A549 (cell line): Measurements from ENCODE around the gene GALNT15. TPM values are rescaled to one million over a fixed set of nuclear protein-coding genes. Genes with fewer than 3 reads are reported as not detected.

Experiments used
- ATAC-seq, 2 experiments: fragments of 200-7000 bp in 1 of 2; fragments of >200 bp in 1 of 2; cut with Nextera tagmentation in 1 of 2; cut with Tn5 transposase in 1 of 2; 3 replicates each; pipeline versions ENCODE4 v1.8.0 to v1.9.1; 2018 to 2020; ENCODE audit warnings: mild to moderate bottlenecking in 1 of 2, moderate library complexity in 1 of 2
- CTCF ChIA-PET: fragments of 300-600 bp; sonication (Branson Sonifier 250); formaldehyde crosslinking; extraction: SDS; loops from one replicate; lab custom pipeline; 2021; ENCODE audit warnings: antibody characterized with exemption, inconsistent platforms; lab: Yijun Ruan, JAX
- POLR2A ChIA-PET: fragments of 350-600 bp; formaldehyde crosslinking; extraction: SDS; loops from one replicate; lab custom pipeline; 2021; ENCODE audit warnings: antibody characterized with exemption, inconsistent platforms; lab: Yijun Ruan, JAX
- DNase-seq, 2 experiments: peaks; one replicate each; pipeline versions ENCODE4 v3.0.0 to v3.0.0-alpha.2; 2011 to 2016; ENCODE audit warnings: low read depth in 1 of 2, low spot score in 1 of 2
- FAIRE-seq: peaks from 2 replicates; lab custom pipeline; 2011; peaks lifted over from hg19 to GRCh38; lab: Jason Lieb, UNC
- H3K27ac ChIP-seq, 2 experiments: fragments of >200 bp; sonication (Bioruptor Twin); formaldehyde crosslinking; 3 replicates each; pipeline ENCODE4 v1.5.1; 2016 to 2017
- H3K4me1 ChIP-seq: fragments of >200 bp; sonication (Bioruptor Twin); formaldehyde crosslinking; 3 replicates; pipeline ENCODE4 v1.6.1; 2016
- H3K4me2 ChIP-seq: fragments of >200 bp; sonication (Bioruptor Twin); formaldehyde crosslinking; 3 replicates; pipeline ENCODE4 v1.6.1; 2016
- H3K4me3 ChIP-seq: fragments of >200 bp; sonication (Bioruptor Twin); formaldehyde crosslinking; 3 replicates; pipeline ENCODE4 v1.5.1; 2016
- H3K9me3 ChIP-seq: fragments of >200 bp; sonication (Bioruptor Twin); formaldehyde crosslinking; 3 replicates; pipeline ENCODE4 v1.6.1; 2016
- CBX2 ChIP-seq: fragments of 200-600 bp; sonication (generic); IDR thresholded peaks from 2 replicates; pipeline ENCODE4 v1.6.1; 2016; ENCODE audit warnings: low read depth, mild to moderate bottlenecking, borderline replicate concordance
- CEBPB ChIP-seq, 2 experiments: fragments of >200 bp in 1 of 2; sonication (Bioruptor Twin) in 1 of 2; formaldehyde crosslinking in 1 of 2; IDR thresholded peaks; 2 replicates each; pipeline ENCODE4 v1.6.1; 2012 to 2016
- EHF ChIP-seq: fragments of 250-450 bp; sonication (Bioruptor Pico); IDR thresholded peaks from 2 replicates; pipeline ENCODE4 v1.5.0; 2020; ENCODE audit warnings: mild to moderate bottlenecking
- ELK1 ChIP-seq: fragments of 150-350 bp; IDR thresholded peaks from 2 replicates; pipeline ENCODE4 v1.6.1; 2014; ENCODE audit warnings: low read depth, mild to moderate bottlenecking, low read length
- EP300 ChIP-seq, 2 experiments: fragments of >200 bp; sonication (Bioruptor Twin); formaldehyde crosslinking; IDR thresholded peaks; 2 replicates in 1 of 2; 3 replicates in 1 of 2; pipeline ENCODE4 v1.6.1; 2016 to 2017
- FOSB ChIP-seq: fragments of 250-450 bp; sonication (Bioruptor Pico); IDR thresholded peaks from 2 replicates; pipeline ENCODE4 v1.5.0; 2020; ENCODE audit warnings: mild to moderate bottlenecking, moderate library complexity
- FOSL2 ChIP-seq, 2 experiments: fragments of 450-650 bp in 1 of 2; fragments of >200 bp in 1 of 2; sonication (Bioruptor Twin) in 1 of 2; formaldehyde crosslinking; IDR thresholded peaks; 2 replicates each; pipeline versions ENCODE4 v1.5.0 to v1.6.1; 2016 to 2020; ENCODE audit warnings: mild to moderate bottlenecking in 1 of 2, moderate library complexity in 1 of 2
- HDAC2 ChIP-seq: fragments of 200-600 bp; sonication (generic); IDR thresholded peaks from 2 replicates; pipeline ENCODE4 v1.6.1; 2016
- HEYL ChIP-seq: fragments of 250-450 bp; sonication (Bioruptor Pico); IDR thresholded peaks from 2 replicates; pipeline ENCODE4 v1.8.0; 2021; ENCODE audit warnings: mild to moderate bottlenecking, moderate library complexity
- HOXA7 ChIP-seq: fragments of 250-450 bp; sonication (Bioruptor Pico); IDR thresholded peaks from 2 replicates; pipeline ENCODE4 v1.5.0; 2020; ENCODE audit warnings: mild to moderate bottlenecking, moderate library complexity
- HOXB13 ChIP-seq: fragments of 250-450 bp; sonication (Bioruptor Pico); IDR thresholded peaks from 2 replicates; pipeline ENCODE4 v1.5.0; 2020; ENCODE audit warnings: low read depth, mild to moderate bottlenecking, moderate library complexity
- HOXB5 ChIP-seq: fragments of 250-450 bp; sonication (Bioruptor Pico); IDR thresholded peaks from 2 replicates; pipeline ENCODE4 v1.5.0; 2020; ENCODE audit warnings: mild to moderate bottlenecking, moderate library complexity
- MAZ ChIP-seq: fragments of 150-350 bp; IDR thresholded peaks from 2 replicates; pipeline ENCODE4 v1.6.1; 2014; ENCODE audit warnings: antibody characterized with exemption, low read depth, low read length, borderline replicate concordance
- RAD21 ChIP-seq, 2 experiments: fragments of >200 bp in 1 of 2; sonication (Bioruptor Twin) in 1 of 2; formaldehyde crosslinking in 1 of 2; IDR thresholded peaks in 1 of 2; conservative IDR thresholded peaks in 1 of 2; 2 replicates in 1 of 2; 3 replicates in 1 of 2; pipeline ENCODE4 v1.6.1; 2012 to 2018; ENCODE audit warnings: inconsistent platforms in 1 of 2
- RARB ChIP-seq: fragments of 250-450 bp; sonication (Bioruptor Pico); IDR thresholded peaks from 2 replicates; pipeline ENCODE4 v1.8.0; 2021; ENCODE audit warnings: mild to moderate bottlenecking, moderate library complexity
- RCOR1 ChIP-seq: fragments of 150-350 bp; IDR thresholded peaks from 2 replicates; pipeline ENCODE4 v1.6.1; 2014; ENCODE audit warnings: antibody characterized with exemption, low read length, low read depth
- REST ChIP-seq: fragments of 200-600 bp; sonication (generic); IDR thresholded peaks from 2 replicates; pipeline ENCODE4 v1.6.1; 2016; ENCODE audit warnings: antibody characterized with exemption, mild to moderate bottlenecking, moderate library complexity
- RNF2 ChIP-seq: fragments of 200-600 bp; sonication (generic); IDR thresholded peaks from 2 replicates; pipeline ENCODE4 v1.6.1; 2016; ENCODE audit warnings: low read depth, mild to moderate bottlenecking, antibody characterized with exemption, moderate library complexity, borderline replicate concordance
- SMC3 ChIP-seq: fragments of >200 bp; sonication (Bioruptor Twin); formaldehyde crosslinking; IDR thresholded peaks from 3 replicates; pipeline ENCODE4 v1.6.1; 2018; ENCODE audit warnings: inconsistent platforms
- TFCP2L1 ChIP-seq: fragments of 250-450 bp; sonication (Bioruptor Pico); IDR thresholded peaks from 2 replicates; pipeline ENCODE4 v1.5.0; 2021; ENCODE audit warnings: mild to moderate bottlenecking
- TP53 ChIP-seq: fragments of 250-450 bp; sonication (Bioruptor Pico); IDR thresholded peaks from 2 replicates; pipeline ENCODE4 v1.5.0; 2021; ENCODE audit warnings: mild to moderate bottlenecking, moderate library complexity
- ZNF302 ChIP-seq: fragments of 250-450 bp; sonication (Bioruptor Pico); IDR thresholded peaks from 2 replicates; pipeline ENCODE4 v1.9.0; 2021; ENCODE audit warnings: inconsistent platforms, mild to moderate bottlenecking, moderate library complexity
- ZSCAN20 ChIP-seq: fragments of 250-450 bp; sonication (Bioruptor Pico); IDR thresholded peaks from 2 replicates; pipeline ENCODE4 v1.8.0; 2022; ENCODE audit warnings: mild to moderate bottlenecking, moderate library complexity
- WGBS: methylation state at CpG from one replicate; pipeline ENCODE4 v1.1.6; 2017; ENCODE audit errors: missing lambda C conversion rate; 5-methylcytosine and 5-hydroxymethylcytosine counted together
- polyA plus RNA-seq, 4 experiments: library from polyadenylated mRNA; depleted of rRNA in 3 of 4; stranded (reverse); fragments of >200 nt; fragmentation: RNase III in 1 of 4; extraction: RNeasy Plus Mini Kit Qiagen cat#74134 plus additional on column Dnase treatment in 1 of 4; gene quantifications; 2 replicates in 3 of 4; 3 replicates in 1 of 4; pipeline ENCODE4 v1.2.3, GENCODE V29; 2011 to 2017
- TF ChIP-seq, protein P1 (sequence below): IDR thresholded peaks from 2 replicates; pipeline ENCODE4 v1.6.1; 2012
- TF ChIP-seq, protein P2 (sequence below): IDR thresholded peaks from 2 replicates; pipeline ENCODE4 v1.6.1; 2012
- TF ChIP-seq, protein P3 (sequence below): fragments of 250-450 bp; sonication (Bioruptor Pico); IDR thresholded peaks from 2 replicates; pipeline ENCODE4 v1.5.0; 2020; ENCODE audit warnings: low read depth, mild to moderate bottlenecking, moderate library complexity

GALNT15 gene
- polyA plus RNA-seq, 2 of the 4 experiments (the other 2 are of a cell fraction): 0.04 TPM; not detected in 1

- TF ChIP-seq RARB (CRISPR knock-in tag): no peak
- TF ChIP-seq SMC3: no peak
- TF ChIP-seq, protein P1, sequence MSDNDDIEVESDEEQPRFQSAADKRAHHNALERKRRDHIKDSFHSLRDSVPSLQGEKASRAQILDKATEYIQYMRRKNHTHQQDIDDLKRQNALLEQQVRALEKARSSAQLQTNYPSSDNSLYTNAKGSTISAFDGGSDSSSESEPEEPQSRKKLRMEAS: no peak
- TF ChIP-seq HEYL: no peak
- TF ChIP-seq CBX2: no peak
- no peak for TF ChIP-seq RNF2
- TF ChIP-seq ZSCAN20: no peak
- TF ChIP-seq HOXB13 (CRISPR knock-in tag): no peak
- no peak for TF ChIP-seq RAD21 (conservative IDR thresholded peaks at IDR 0.05 in 1 of 2, IDR thresholded peaks at IDR 0.05 in 1 of 2)
- TF ChIP-seq FOSB (CRISPR knock-in tag): no peak
- no peak for TF ChIP-seq HOXB5
- no peak for TF ChIP-seq TFCP2L1 (CRISPR knock-in tag)
- no peak overlapping the region for H3K4me2 ChIP-seq
- DNase-seq: no peak
- no peak overlapping the region for H3K27ac ChIP-seq
- ATAC-seq: no peak
- WGBS: 93% methylated on average over 1 of the region's 1 CpG
- CTCF ChIA-PET: interaction anchor here (1.1 to 1.7 kb wide), 4 partner anchors 8 to 82 kb away, joined by 3 to 6 read pairs (median 4); no protein-coding TSS in a partner anchor
- H3K4me1 ChIP-seq: peaks cover 8% of the 10 kb centered on the region
- no peaks in the 10 kb centered on the region for H3K9me3 ChIP-seq
- POLR2A ChIA-PET: no interaction called here
- no peak overlapping the region for H3K4me3 ChIP-seq
- no peak for FAIRE-seq
These were observed 85.6 kb downstream of the GALNT15 start for GRCh38 chr3:16260046-16260445.

GRCh38 chr3:16262174-16262573 is 87.7 kb downstream of the GALNT15 start:
- no peak overlapping the region for H3K4me3 ChIP-seq
- DNase-seq (no peak), FAIRE-seq (no peak), ATAC-seq (no peak)
- ChIA-PET POLR2A (no interaction called here), CTCF (interaction anchor here (0.7 kb wide), 1 partner anchor 15 kb away, joined by 3 read pairs; no protein-coding TSS in a partner anchor)
- WGBS: 89% methylated on average over 4 of the region's 4 CpGs
- no peak overlapping the region for H3K4me2 ChIP-seq
- no peaks in the 10 kb centered on the region for H3K9me3 ChIP-seq
- H3K27ac ChIP-seq: no peak overlapping the region
- TF ChIP-seq, protein P2, sequence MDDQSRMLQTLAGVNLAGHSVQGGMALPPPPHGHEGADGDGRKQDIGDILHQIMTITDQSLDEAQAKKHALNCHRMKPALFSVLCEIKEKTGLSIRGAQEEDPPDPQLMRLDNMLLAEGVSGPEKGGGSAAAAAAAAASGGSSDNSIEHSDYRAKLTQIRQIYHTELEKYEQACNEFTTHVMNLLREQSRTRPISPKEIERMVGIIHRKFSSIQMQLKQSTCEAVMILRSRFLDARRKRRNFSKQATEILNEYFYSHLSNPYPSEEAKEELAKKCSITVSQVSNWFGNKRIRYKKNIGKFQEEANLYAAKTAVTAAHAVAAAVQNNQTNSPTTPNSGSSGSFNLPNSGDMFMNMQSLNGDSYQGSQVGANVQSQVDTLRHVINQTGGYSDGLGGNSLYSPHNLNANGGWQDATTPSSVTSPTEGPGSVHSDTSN: no peak
- TF ChIP-seq FOSL2 (IDR thresholded peaks at IDR 0.05): no peak
- no peak for TF ChIP-seq FOSL2 (CRISPR knock-in tag; IDR thresholded peaks at IDR 0.05)
- TF ChIP-seq, protein P3, sequence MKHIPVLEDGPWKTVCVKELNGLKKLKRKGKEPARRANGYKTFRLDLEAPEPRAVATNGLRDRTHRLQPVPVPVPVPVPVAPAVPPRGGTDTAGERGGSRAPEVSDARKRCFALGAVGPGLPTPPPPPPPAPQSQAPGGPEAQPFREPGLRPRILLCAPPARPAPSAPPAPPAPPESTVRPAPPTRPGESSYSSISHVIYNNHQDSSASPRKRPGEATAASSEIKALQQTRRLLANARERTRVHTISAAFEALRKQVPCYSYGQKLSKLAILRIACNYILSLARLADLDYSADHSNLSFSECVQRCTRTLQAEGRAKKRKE: no peak
- no peak for TF ChIP-seq ELK1
- no peak for TF ChIP-seq MAZ
- no peak for TF ChIP-seq REST
- no peak for TF ChIP-seq RCOR1
- no peak for TF ChIP-seq CEBPB (IDR thresholded peaks at IDR 0.05)
- TF ChIP-seq EP300 (IDR thresholded peaks at IDR 0.05): no peak
- TF ChIP-seq ZNF302 (CRISPR knock-in tag): no peak
- TF ChIP-seq TP53 (CRISPR knock-in tag): no peak
- TF ChIP-seq HOXA7 (CRISPR knock-in tag): no peak
- TF ChIP-seq TFCP2L1 (CRISPR knock-in tag): no peak
- TF ChIP-seq EHF (CRISPR knock-in tag): no peak
- no peak for TF ChIP-seq HDAC2
- TF ChIP-seq RARB (CRISPR knock-in tag): no peak
- H3K4me1 ChIP-seq: peaks cover 19% of the 10 kb centered on the region
